ENCODE results near the gene DPY19L2.
"Not testable (repeated sequence)": the region's sequence is repeated elsewhere in the genome, so short reads cannot be mapped to it uniquely, and the experiment has no call there.

- TF ChIP-seq, protein P1, sequence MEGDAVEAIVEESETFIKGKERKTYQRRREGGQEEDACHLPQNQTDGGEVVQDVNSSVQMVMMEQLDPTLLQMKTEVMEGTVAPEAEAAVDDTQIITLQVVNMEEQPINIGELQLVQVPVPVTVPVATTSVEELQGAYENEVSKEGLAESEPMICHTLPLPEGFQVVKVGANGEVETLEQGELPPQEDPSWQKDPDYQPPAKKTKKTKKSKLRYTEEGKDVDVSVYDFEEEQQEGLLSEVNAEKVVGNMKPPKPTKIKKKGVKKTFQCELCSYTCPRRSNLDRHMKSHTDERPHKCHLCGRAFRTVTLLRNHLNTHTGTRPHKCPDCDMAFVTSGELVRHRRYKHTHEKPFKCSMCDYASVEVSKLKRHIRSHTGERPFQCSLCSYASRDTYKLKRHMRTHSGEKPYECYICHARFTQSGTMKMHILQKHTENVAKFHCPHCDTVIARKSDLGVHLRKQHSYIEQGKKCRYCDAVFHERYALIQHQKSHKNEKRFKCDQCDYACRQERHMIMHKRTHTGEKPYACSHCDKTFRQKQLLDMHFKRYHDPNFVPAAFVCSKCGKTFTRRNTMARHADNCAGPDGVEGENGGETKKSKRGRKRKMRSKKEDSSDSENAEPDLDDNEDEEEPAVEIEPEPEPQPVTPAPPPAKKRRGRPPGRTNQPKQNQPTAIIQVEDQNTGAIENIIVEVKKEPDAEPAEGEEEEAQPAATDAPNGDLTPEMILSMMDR (IDR thresholded peaks at IDR 0.05) = not testable (repeated sequence)
- not testable (repeated sequence) for TF ChIP-seq POLR2A (IDR thresholded peaks at IDR 0.05)
Measured at GRCh38 chr12:63656407-63656806, 11.9 kb downstream of the DPY19L2 start.
